GM19328 (cell line): ENCODE data around the gene TRAPPC3.

ENCODE experiments used
- ATAC-seq: cut with Tn5 transposase; IDR thresholded peaks from one replicate; pipeline ENCODE4 v1.9.1; 2021; ENCODE audit warnings: mild to moderate bottlenecking, moderate library complexity; ENCODE audit not compliant: unreplicated experiment

Gene TRAPPC3

GRCh38 chr1:36087233-36088123, 61.8 kb downstream of the TRAPPC3 start:
- no peak for ATAC-seq
